ENCODE data around the gene SLC11A2. TPM values are rescaled to one million over a fixed set of nuclear protein-coding genes. Genes with fewer than 3 reads are reported as not detected.

The SLC11A2 gene
- polyA plus RNA-seq, 1 of the 3 experiments (the other 2 are of a cell fraction), result 27.7 TPM

- Histone ChIP-seq H3K4me2 (no peak overlapping the region), H3K79me2 (ENCODE audit: insufficient read depth) (no peaks in the 10 kb centered on the region), H3K9ac (no peak overlapping the region), H4K20me1 (ENCODE audit: insufficient read depth) (no peaks in the 10 kb centered on the region), H3K4me3 (ENCODE audit: low read depth in 2 of 2, low read length in 1 of 2) (no peak overlapping the region), H3K4me1 (ENCODE audit: control insufficient read depth in 1 of 2, insufficient read depth in 2 of 2, low read depth in 1 of 2, low read length in 1 of 2) (no peaks in the 10 kb centered on the region; a peak in 1 of 4 replicates), H3K36me3 (replicated peaks in 1 of 2; ENCODE audit: control insufficient read depth in 1 of 2, insufficient read depth in 2 of 2, low read length in 1 of 2) (no peaks in the 10 kb centered on the region), H2AFZ (ENCODE audit: low read depth) (no peak overlapping the region), H3K27ac (ENCODE audit: low read depth in 2 of 2, low read length in 1 of 2) (no peak overlapping the region), H3K27me3 (ENCODE audit: insufficient read depth) (no peaks in the 10 kb centered on the region), H3K9me3 (no peaks in the 10 kb centered on the region), H3K9me2 (no peaks in the 10 kb centered on the region), H3F3A (replicated peaks; ENCODE audit: insufficient read depth) (no peaks in the 10 kb centered on the region)
- TF ChIP-seq TAF1 (IDR thresholded peaks at IDR 0.05; ENCODE audit: borderline replicate concordance, low read depth, low read length) (no peak), RFX5 (IDR thresholded peaks at IDR 0.05; ENCODE audit: low read length) (no peak), SMC3 (IDR thresholded peaks at IDR 0.05; ENCODE audit: low read depth, low read length) (no peak), SIN3A (IDR thresholded peaks at IDR 0.05; ENCODE audit: borderline replicate concordance, low read depth, low read length) (no peak), RXRA (IDR thresholded peaks at IDR 0.05; ENCODE audit: borderline replicate concordance, low read depth) (no peak), CTCF (IDR thresholded peaks at IDR 0.05) (no peak), FOXM1 (IDR thresholded peaks at IDR 0.05; ENCODE audit: low read depth) (no peak)
- TF ChIP-seq, protein P1, sequence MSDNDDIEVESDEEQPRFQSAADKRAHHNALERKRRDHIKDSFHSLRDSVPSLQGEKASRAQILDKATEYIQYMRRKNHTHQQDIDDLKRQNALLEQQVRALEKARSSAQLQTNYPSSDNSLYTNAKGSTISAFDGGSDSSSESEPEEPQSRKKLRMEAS (IDR thresholded peaks at IDR 0.05; ENCODE audit: low read depth), result no peak
- CTCF ChIA-PET, result interaction anchor here (1.3 kb wide), 1 partner anchor 27 kb away, joined by 9 read pairs; no protein-coding TSS in a partner anchor
- DNase-seq, result no peak
- POLR2A ChIA-PET, result no interaction called here
These were observed 66.1 kb downstream of the SLC11A2 start for GRCh38 chr12:50960130-50960529.

DNA sequence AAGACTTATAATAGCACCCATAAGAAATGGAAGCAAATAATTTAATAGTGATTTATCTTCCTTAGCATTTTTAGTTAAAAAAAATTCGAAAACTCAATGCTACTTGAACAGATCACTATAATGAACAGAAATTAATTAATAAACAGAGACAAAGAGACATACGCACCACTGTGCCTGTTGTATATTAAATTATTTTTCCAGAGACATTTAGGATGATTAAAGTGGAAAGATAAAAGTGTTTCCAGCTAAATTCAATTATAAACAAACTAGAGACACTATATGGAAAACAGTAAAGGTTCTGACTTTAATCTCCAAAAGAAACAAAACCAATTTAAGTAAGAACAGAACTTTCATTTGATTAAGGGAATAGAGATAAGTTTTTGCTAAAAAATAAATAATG is 70.5 kb downstream of the SLC11A2 start:
- Histone ChIP-seq H3K36me3 (replicated peaks in 1 of 2; ENCODE audit: control insufficient read depth in 1 of 2, insufficient read depth in 2 of 2, low read length in 1 of 2) (no peaks in the 10 kb centered on the region), H3K9ac (no peak overlapping the region), H3K27me3 (ENCODE audit: insufficient read depth) (no peaks in the 10 kb centered on the region), H3K9me3 (no peaks in the 10 kb centered on the region), H3K4me3 (ENCODE audit: low read depth in 2 of 2, low read length in 1 of 2) (no peak overlapping the region), H3K4me2 (no peak overlapping the region), H3K27ac (ENCODE audit: low read depth in 2 of 2, low read length in 1 of 2) (0 out of 4 replicates have a peak overlapping the region, but pooled peaks of 1 of the 2 experiments have one; percentile 20), H2AFZ (ENCODE audit: low read depth) (no peak overlapping the region), H3K4me1 (ENCODE audit: control insufficient read depth in 1 of 2, insufficient read depth in 2 of 2, low read depth in 1 of 2, low read length in 1 of 2) (peaks cover 0 to 5% of the 10 kb centered on the region in 2 experiments; a peak in 2 of 4 replicates), H3K79me2 (ENCODE audit: insufficient read depth) (no peaks in the 10 kb centered on the region), H3K9me2 (no peaks in the 10 kb centered on the region), H3F3A (replicated peaks; ENCODE audit: insufficient read depth) (no peaks in the 10 kb centered on the region), H4K20me1 (ENCODE audit: insufficient read depth) (no peaks in the 10 kb centered on the region)
- ChIA-PET POLR2A (no interaction called here), CTCF (interaction anchor here (0.6 kb wide), 1 partner anchor 315 kb away, joined by 4 read pairs; no protein-coding TSS in a partner anchor)
- WGBS (ENCODE audit: low lambda C conversion rate), result 41% methylated on average over 2 of the region's 2 CpGs
- DNase-seq, result no peak
- TF ChIP-seq GATA2 (CRISPR knock-in tag; IDR thresholded peaks at IDR 0.05), result 0 out of 2 replicates have a peak, but pooled peaks have one; percentile 8
- TF ChIP-seq RCOR1 (IDR thresholded peaks at IDR 0.05; ENCODE audit: low read length), result peak; percentile 39; the same call in 1 of the 2 replicates
- peak in 1 of 2 experiments; percentile 74; a peak in 2 of 4 replicates for TF ChIP-seq EP300 (IDR thresholded peaks at IDR 0.05; ENCODE audit: borderline replicate concordance in 1 of 2, low read depth in 1 of 2, low read length in 1 of 2)
- TF ChIP-seq, protein P2, sequence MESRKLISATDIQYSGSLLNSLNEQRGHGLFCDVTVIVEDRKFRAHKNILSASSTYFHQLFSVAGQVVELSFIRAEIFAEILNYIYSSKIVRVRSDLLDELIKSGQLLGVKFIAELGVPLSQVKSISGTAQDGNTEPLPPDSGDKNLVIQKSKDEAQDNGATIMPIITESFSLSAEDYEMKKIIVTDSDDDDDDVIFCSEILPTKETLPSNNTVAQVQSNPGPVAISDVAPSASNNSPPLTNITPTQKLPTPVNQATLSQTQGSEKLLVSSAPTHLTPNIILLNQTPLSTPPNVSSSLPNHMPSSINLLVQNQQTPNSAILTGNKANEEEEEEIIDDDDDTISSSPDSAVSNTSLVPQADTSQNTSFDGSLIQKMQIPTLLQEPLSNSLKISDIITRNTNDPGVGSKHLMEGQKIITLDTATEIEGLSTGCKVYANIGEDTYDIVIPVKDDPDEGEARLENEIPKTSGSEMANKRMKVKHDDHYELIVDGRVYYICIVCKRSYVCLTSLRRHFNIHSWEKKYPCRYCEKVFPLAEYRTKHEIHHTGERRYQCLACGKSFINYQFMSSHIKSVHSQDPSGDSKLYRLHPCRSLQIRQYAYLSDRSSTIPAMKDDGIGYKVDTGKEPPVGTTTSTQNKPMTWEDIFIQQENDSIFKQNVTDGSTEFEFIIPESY (IDR thresholded peaks at IDR 0.05; ENCODE audit: borderline replicate concordance, low read depth), result no peak
- TF ChIP-seq RXRA (IDR thresholded peaks at IDR 0.05; ENCODE audit: borderline replicate concordance, low read depth), result no peak
- peak; percentile 39 for TF ChIP-seq CHD2 (IDR thresholded peaks at IDR 0.05; ENCODE audit: low read length, partially characterized antibody)
